NCI-H82 treated with DMSO at 0.1 percent for 48 hours (cell line): ENCODE results near the gene GDA.
"Not testable (repeated sequence)": the region's sequence is repeated elsewhere in the genome, so short reads cannot be mapped to it uniquely, and the experiment has no call there.

Source experiments
- DNase-seq: peaks from one replicate; lab custom pipeline; 2025; ENCODE audit not compliant: unreplicated experiment; lab: John Stamatoyannopoulos, UW

The GDA gene

DNA sequence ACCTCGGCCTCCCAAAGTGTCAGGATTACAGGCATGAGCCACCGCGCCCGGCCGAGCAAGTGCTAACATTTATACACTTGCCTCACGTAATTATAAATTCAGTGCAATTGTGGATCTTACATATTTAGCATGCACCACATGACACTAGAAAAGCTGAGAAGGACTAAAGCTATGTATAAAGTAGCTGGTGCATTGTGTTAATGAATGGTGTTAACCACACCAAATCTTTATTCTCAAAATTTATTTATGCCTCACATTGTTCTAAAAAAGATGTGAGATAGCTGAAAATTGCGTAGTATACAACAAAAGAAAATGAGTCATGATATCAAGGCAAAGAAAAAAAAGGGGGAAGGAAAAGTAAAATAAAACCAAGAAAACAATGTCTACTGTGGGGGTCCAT lies 54.8 kb downstream of the GDA start:
- DNase-seq: no peak

DNA sequence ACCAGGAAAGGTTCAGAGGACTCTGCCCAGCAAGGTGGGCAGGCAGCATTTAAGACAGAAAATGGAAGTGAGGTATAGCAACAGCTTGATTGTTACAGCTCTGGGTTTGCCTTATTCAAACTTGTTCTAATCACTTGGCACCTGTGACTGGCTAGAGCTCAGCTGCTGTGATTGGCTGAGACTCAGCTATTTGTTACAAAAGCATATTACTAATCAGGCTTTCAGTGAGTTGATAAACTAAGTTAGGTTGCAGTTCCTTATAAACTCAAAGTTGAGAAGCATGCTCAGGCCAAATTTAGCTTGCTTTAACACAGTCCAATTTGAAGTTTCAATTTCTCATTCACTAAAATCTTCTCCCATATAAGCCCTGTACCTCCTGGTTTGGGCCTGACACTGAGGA lies 56.3 kb downstream of the GDA start:
- no peak for DNase-seq

DNA sequence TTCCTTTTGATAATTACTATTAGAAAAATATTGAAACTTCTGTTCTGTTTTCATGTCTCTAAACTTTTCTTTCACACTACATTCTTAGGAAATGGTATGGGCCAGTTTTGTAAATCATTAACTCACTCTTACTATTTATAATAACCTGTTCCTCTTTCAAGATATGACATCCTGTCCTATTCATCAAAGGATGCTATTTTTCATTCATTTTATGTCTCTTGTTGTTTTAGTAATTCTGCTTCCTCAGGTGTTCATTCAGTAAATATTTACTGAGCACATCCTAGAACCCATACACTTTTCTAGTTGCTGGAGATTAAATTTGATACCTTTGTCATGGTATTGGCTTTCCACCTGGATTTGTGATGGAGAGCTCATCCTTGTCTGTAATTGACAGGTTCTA lies 58.0 kb downstream of the GDA start:
- no peak for DNase-seq

DNA sequence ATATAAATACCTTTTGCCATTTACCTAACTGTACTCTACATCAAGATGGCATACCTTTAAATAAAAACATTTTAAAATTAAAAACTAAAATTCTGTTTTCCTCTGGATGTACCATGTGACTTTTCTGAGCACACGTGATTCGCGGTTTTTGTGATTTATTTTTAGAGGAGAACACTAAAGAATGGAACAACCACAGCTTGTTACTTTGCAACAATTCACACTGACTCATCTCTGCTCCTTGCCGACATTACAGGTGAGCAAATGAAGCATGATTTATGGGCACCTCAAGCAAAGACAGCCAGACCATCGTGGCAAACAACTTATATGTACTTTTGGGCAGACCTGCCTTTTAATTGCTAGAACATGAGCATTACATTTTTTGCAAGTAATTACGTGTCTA lies 61.3 kb downstream of the GDA start:
- no peak for DNase-seq

DNA sequence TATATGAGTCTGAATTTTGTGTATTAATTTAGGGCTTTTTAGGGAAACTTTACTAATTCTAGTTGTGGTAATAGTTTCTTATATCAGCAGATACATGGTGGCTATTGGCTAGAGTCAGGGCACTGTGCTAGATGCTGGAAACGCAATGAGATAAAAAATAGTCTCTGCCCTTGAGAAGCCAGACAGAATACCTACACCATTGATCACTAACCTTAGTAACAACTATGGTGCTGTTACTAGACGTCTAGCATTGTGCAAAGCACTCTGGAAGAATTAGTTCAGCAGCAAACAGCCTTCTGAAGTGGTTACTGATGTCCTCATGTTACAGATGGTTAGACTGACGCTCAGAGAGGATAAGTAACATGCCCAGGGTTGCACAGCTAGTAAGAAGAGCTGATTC lies 61.8 kb downstream of the GDA start:
- no peak for DNase-seq

DNA sequence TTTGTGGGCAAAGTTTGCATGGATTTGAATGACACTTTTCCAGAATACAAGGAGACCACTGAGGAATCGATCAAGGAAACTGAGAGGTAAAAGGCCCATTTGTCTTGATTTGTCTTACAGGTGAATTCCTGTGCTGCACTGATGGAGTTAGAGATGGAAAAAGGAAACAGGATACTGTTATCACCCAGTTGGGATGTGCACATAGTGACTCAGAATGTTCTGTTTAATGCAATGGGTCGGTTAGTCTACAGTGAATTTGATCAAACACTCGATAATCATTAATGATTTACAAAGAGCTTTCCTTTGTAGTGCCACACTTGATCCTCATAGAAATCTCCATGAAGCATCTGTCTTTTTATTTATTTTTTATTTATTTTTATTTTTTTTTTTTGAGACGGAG lies 64.7 kb downstream of the GDA start:
- DNase-seq: no peak

DNA sequence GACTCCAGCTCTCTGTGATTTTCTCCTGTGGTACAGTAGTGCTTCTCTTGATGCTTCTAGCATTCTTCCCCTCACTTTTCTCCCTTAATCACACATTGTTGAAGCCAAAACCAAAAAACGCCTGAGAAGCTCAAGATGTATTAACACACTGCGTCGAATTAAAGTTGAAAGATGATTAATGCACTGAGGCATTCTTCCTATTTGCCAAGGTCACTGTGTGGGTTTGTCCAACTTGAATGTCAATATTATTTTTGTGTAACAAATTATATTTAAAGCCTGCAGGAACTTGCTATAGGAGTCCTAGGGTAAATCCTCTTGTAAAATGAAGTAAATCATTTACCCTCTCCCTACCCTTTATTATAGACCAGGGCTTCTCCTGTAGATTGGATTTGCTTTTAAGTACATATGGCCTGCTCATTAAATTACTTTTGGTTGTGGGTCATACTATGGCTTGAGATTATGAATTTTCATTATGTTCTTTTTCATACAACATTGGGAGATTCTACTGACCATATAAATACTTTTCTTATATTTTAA lies 68.1 kb downstream of the GDA start:
- DNase-seq: no peak

DNA sequence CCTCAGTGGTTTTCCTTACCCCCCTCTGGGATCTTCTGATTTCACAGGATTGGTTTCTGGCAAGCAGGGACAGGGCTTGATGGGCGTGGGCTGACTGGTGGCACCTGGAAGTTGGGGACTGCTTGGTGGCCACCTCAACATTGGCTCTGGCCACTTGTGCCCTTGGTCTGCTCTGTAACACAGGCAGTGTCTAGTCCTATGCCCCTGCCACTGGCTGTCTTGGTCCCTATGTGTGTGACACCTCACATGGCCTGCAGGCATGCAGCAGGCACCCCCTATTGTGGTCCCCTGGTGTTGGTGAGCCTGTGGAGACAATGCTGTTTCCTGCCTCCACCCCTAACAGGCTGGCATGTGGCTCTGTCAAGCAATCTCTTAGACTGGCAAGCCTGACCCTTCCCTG lies 71.3 kb downstream of the GDA start:
- DNase-seq: no peak

DNA sequence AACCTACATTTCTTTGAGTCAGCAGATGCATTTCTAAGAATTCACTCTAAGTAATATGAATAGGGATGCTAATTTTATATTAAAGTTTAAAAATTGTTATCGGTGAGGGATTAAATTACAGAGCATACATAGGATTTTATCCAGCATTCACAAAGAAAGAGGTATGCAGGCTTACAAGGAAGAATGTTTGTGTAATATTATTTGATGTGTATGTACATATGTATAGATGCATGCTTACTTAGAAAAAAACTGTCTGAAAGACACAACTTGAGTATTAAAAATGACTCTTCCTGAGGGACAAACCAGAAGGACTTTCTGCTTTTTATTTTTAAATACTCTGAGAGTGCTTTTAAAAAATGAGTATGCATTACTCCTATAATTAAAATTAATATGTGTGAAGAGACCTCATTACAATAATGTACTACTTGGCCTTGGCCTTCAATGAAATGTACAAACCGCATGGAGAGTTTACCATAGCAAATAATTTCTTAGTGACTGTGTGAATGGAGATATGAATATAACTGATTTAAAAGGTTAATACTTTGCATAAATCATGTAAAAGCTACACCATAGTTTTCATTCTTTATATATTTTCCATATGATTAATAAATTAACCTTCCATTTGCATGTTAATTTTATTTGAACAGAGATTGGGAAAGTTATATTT lies 77.0 kb downstream of the GDA start:
- no peak for DNase-seq

DNA sequence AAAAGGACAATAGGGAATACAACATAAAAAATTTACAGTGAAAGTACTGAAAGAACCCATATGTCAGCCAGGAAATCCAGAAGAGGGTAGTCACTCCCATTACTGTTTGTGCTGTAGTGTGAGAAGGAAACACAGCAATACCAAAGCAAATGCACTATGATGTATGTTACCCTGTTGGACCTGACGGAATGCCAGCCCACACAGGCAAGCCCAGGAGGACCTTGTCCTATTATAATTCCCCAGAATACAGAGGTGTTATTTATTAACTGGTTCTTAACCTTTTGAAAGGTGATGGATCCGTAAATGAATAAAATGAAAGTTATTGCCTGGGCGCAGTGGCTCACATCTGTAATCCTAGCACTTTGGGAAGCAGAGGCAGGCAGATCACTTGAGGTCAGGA lies 79.0 kb downstream of the GDA start:
- no peak for DNase-seq

DNA sequence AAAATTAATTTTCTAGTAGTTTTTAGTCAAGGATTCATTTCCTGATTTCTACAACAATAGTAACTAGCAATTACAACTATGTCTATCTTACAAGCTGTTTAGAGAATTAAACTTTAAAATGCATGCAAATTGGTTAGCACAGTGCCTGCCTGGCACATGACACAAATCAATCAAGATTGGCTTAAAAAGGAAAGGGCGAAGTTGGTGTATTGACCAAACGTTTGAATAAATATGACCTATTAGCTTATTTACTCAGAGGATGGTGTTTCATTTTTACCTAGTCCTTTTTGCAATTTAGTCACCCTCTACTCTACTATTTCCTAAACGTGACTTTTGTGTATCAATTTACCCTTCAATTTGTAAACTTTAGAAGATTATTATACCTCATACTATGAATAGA lies 83.5 kb downstream of the GDA start:
- DNase-seq: no peak

DNA sequence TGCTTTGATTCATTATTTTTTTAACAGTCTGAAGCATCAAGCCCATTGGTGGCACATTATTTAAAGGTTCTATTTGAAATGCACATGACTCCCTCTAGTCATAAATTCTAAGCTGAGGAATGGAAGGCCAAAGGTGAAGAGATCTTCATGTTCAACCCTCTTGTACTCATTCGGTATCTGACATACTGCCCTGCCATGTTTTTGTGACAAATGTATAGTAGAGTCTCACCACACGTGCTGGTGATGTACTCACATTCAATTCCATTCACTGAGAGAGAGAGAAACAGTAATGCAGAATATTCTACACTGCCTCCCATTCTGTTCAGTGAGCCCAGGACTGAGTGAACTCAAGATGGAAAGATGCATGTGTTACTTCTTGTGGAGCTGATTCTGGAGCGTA lies 98.3 kb downstream of the GDA start:
- no peak for DNase-seq

DNA sequence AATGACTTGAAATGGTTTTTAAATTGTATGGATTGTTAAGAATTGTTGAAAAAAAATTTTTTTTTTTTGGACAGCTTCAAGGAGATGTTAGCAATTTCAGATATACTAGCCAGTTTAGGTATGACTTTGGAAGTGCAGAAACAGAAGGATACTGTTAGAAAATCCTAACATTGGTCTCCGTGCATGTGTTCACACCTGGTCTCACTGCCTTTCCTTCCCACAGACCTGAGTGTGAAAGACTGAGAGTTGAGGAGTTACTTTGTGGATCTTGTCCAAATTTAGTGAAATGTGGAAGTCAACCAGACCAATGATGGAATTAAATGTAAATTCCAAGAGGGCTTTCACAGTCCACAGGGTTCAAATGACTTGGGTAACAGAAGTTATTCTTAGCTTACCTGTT lies 102.3 kb downstream of the GDA start:
- no peak for DNase-seq

DNA sequence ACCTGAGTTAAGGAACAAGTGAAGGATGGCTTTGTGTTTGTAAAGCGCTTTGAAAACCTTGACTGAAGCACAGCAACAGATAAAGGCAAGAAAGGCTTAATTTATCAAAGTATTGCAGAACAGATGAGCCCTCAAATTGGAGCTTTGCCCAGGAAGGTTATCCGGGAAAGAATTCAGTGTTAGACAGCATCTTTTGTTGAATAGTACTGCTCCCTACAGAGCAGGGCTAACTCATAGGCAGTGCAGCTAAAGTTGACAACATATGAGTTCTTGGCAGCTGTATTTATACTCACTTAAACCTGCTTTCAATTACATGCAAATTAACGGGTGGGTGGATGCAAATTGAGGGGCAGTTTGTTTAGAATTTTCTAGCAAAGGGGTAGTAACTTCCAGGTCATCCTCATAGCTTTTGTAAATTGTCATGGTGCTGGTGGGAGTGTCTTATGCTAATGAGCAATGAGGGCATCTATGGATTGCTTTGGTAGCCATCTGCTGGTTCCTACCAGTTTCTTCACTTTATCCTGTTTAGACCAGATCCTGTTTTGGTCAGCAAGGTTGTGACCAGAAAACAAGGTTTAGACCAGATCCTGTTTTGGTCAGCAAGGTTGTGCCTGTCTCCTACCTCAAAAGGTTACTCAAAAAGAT lies 105.8 kb downstream of the GDA start:
- peak; percentile 48 for DNase-seq

DNA sequence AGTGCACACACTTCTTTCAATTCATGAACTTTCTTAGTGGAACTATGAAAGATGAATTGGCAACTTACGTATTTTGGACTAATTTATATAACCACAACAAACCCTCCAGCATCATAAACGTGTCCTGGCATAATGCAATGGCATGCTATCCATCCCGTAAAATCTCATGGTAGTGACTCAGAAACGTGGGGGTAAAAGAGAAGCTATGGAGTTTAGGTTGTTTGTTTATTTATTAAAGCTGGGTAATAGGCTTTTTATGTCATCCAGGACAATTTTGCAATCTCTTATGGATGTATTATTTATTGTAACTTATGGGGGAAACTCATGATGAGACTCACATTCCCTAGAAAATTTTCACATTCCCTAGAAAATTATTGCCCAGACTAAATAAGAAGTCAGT lies 106.3 kb downstream of the GDA start:
- no peak for DNase-seq

DNA sequence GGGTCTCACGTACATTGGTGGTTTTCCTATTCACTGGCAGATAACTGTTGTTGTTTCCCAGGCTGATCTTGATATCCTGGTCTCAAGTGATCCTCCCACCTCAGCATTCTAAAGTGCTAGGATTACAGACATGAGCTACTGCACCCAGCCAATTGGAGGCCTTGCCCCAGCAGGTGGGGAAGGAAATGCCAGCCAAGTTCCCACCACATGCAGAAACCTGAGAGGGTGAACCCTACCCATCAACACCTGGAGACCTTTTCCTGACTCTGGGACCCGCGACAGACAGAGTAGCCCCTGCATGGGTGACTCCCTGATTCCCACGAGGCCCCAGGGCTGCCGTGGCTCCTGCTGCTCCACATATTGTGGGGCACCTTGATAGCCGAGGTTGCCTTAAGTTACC lies 107.7 kb downstream of the GDA start:
- no peak for DNase-seq

DNA sequence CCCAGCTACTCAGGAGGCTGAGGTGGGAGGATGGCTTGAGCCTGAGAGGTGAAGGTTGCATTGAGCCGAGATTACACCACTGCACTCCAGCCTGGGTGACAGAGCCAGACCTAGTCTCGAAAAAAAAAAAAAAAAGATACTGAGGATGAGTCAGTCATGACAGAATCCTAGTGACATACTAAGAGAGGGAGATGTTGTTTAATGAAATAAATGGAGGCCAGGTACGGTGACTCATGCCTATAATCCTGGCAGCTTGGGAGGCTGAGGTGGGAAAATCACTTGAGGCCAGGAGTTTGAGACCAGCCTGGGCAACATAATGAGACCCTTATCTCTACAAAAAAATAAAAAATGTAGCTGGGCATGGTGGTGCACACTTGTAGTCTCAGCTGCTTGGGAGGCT lies 108.6 kb downstream of the GDA start:
- DNase-seq: no peak

DNA sequence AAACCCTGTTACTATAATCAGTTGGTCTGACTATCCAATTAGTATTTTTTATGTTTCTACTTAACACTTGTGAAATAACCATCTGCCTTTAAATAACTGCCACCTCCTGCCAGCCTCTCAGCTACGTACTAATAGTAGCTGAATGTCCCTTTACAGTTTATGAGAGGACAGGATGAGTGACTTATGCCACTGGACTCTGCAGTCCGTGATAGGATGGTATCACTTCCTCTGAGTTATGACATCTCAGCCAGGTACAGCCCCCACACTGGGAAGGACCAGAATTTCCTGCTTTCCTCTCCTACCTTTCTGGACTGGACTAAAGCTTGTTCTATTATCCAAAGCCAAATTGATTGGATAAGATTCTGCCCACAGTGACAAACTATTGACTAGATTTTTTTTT lies 112.8 kb downstream of the GDA start:
- DNase-seq: no peak

DNA sequence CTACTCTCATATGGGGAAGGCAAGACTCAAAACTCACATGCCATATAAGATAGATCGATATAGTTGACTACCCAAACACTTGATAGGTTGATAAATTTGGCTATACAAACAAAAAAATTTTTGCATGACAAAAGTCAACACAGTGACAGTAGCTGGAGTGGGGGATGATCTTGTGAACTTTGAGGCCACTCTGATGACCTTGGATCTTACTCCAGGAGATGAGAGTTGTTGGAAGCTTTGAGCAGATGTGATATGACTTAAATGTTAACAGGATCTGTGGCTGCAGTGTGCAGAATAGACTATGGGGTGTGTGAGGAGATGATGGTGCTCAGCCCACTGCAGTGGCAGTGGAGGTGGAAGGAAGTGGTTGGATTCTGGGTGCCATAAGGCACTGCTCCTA lies 114.3 kb downstream of the GDA start:
- DNase-seq: no peak

DNA sequence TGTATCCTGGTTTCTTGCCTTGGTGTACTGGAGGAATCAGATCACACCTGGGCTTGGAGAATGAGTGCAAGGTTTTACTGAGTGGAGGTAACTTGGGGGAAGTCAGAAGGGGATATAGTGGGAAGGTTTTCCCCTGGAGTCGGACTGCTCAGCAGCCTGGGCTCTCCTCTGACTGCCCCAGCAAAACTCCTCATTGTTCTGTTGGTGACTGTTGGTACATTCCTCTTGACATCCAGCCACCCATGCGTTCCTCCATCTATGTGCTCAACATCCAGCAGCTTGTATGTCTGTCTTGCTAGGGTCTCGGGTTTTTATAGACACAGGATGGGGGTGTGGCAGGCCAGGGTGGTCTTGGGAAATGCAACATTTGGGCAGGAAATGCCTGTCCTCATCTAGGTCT lies 119.7 kb downstream of the GDA start:
- DNase-seq: no peak

DNA sequence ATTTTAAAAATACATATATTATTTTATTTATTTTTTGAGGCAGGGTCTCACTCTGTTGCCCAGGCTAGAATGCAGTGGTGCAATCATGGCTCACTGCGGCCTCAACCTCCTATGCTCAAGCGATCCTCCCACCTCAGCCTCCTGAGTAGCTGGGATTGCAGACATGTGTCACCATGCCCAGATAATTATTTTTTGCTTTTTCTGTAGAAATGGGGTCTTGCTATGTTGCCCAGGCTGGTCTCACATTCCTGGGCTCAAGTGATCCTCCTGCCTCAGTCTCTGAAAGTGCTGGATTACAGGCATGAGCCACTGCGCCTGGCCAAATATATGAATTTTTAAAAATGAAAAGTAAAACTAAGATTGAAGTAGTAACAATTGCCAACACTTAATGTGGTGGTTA lies 121.1 kb downstream of the GDA start:
- not testable (repeated sequence) for DNase-seq

DNA sequence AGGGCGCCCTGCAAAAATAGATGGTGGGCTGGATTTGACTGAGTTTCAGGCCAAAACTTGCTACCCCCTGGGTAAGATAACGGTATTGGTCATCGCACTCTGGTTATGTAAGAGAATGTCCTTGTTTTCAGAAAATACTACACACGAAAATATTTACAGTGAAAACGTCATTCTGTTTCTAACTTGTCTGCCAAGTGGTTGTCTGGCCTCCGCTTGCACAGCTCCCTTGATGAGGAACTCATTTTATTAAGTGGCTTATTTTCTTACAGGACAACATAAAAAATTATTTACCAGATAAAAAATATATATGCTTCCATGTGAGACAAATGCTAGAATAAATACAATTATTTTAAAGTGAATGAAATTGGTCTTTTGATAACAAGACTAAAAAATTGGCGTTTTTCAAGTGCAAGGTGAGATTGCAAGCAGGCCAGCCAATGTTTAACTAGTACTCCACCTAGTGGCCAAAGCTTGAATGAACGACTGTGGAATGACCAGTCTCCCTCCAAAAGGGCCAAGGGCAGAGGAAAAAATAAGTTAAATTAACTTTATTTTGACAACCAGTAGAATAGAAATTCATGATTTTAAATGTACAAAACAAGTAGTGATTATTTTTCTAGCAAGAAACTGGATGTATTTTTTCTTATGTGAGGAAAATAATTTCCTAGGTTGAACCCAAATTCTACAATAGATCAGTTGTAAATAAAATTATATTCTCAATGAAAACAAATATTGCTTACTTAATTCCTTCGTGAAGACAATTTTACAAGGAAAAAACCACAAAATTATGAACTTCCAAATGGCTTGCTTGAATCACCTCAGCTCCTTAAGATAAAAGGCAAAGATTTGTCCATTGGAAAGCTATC lies 122.6 kb downstream of the GDA start:
- peak; percentile 20 for DNase-seq
